HG02798 (cell line): Measurements from ENCODE around the gene FOXO3.
"Not testable (repeated sequence)": the region's sequence is repeated elsewhere in the genome, so short reads cannot be mapped to it uniquely, and the experiment has no call there.

Experiments
- ATAC-seq: cut with Tn5 transposase; IDR thresholded peaks from one replicate; pipeline ENCODE4 v1.9.1; 2021; ENCODE audit warnings: mild to moderate bottlenecking; ENCODE audit not compliant: unreplicated experiment, poor library complexity

The FOXO3 gene

GRCh38 chr6:108560463-108561308, at the start of gene FOXO3:
Gene FOXO3 (plus strand): TSS chr6:108560917. CDS start chr6:108561209, 292 bp downstream.
- peak; percentile 15 for ATAC-seq

GRCh38 chr6:108518714-108519576, 41.8 kb upstream of the FOXO3 start:
- no peak for ATAC-seq

GRCh38 chr6:108521616-108522107, 39.1 kb upstream of the FOXO3 start:
- ATAC-seq, result no peak

- ATAC-seq, result no peak
These were observed 37.0 kb upstream of the FOXO3 start for GRCh38 chr6:108523697-108524096.

- no peak for ATAC-seq
These were observed 36.0 kb upstream of the FOXO3 start for GRCh38 chr6:108524528-108525248.

GRCh38 chr6:108526739-108527174, 34.0 kb upstream of the FOXO3 start:
- ATAC-seq, result no peak

GRCh38 chr6:108528878-108529277, 31.8 kb upstream of the FOXO3 start:
- no peak for ATAC-seq

GRCh38 chr6:108531332-108531731, 29.4 kb upstream of the FOXO3 start:
- ATAC-seq, result no peak

- ATAC-seq, result no peak
These were observed 25.5 kb upstream of the FOXO3 start for GRCh38 chr6:108535114-108535742.

GRCh38 chr6:108535920-108536535, 24.7 kb upstream of the FOXO3 start:
- not testable (repeated sequence) for ATAC-seq

GRCh38 chr6:108541843-108542759, 18.6 kb upstream of the FOXO3 start:
- peak; percentile 81 for ATAC-seq

- ATAC-seq, result no peak
These were observed 17.4 kb upstream of the FOXO3 start for GRCh38 chr6:108543175-108543940.

GRCh38 chr6:108544606-108545005, 16.1 kb upstream of the FOXO3 start:
- ATAC-seq, result no peak

GRCh38 chr6:108546079-108547049, 14.4 kb upstream of the FOXO3 start:
- no peak for ATAC-seq

GRCh38 chr6:108549241-108549640, 11.5 kb upstream of the FOXO3 start:
- ATAC-seq, result no peak

- no peak for ATAC-seq
These were observed 11.0 kb upstream of the FOXO3 start for GRCh38 chr6:108549741-108550140.

- no peak for ATAC-seq
These were observed 10.5 kb upstream of the FOXO3 start for GRCh38 chr6:108550256-108550655.
